Hematopoietic multipotent progenitor cell treated with erythropoietin and hydrocortisone succinate and interleukin-3 and kit ligand, for 15 days (in vitro differentiated cells): ENCODE results near the gene CMIP.
"Not testable (repeated sequence)": the region's sequence is repeated elsewhere in the genome, so short reads cannot be mapped to it uniquely, and the experiment has no call there.

Experiments used
- DNase-seq: peaks from one replicate; pipeline ENCODE4 v3.0.0-alpha.2; 2015; ENCODE audit warnings: low spot score

The CMIP gene

DNA sequence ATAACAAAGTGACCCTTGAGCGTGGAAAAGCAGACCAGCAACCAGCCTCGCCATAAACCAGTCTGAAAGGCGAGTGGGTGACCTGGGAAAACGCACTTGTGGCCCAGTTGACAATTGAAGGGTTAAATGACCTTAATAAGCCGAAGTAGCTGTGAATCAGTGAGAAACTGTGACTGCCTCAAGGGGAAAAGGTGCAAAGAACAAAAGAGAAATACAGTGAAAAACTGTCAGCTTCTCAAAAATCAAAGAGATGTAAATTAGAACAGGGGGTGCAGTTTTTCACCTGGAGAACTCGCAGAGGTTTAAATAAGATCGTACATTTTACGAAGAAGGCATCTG, 124.1 kb downstream of the CMIP start:
- DNase-seq = no peak

DNA sequence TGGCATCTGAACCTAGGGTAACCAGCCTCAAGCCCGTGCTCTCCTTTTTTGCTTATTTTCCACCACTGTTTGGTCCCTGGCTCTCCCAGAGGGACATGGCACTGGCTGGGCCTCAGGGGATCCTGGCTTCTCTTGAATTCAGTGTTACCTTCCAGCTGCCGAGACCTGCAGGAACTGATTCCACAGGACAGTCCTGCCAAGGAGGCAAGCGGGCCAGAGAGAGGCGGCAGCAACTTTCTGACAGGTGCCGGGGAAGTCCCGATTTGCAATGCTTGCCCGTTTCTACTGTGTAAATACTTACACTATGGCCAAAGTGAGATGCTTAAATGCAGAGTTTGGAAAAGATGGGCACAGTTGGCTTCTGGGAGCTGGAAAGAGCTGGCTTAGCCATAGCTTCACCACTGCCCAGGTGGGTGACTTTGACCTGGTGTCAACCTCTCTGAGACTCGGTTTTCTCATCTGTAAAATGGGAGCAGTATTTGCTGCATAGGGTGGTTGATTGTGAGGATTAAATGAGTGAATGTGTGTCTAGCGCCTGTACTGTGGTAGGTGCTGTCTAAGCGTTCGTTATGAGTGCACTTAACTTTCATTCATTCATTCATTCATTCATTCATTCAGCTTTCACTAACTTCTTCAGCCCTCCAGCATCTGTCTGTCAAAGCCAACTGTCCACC, 124.9 kb downstream of the CMIP start:
- no peak for DNase-seq

DNA sequence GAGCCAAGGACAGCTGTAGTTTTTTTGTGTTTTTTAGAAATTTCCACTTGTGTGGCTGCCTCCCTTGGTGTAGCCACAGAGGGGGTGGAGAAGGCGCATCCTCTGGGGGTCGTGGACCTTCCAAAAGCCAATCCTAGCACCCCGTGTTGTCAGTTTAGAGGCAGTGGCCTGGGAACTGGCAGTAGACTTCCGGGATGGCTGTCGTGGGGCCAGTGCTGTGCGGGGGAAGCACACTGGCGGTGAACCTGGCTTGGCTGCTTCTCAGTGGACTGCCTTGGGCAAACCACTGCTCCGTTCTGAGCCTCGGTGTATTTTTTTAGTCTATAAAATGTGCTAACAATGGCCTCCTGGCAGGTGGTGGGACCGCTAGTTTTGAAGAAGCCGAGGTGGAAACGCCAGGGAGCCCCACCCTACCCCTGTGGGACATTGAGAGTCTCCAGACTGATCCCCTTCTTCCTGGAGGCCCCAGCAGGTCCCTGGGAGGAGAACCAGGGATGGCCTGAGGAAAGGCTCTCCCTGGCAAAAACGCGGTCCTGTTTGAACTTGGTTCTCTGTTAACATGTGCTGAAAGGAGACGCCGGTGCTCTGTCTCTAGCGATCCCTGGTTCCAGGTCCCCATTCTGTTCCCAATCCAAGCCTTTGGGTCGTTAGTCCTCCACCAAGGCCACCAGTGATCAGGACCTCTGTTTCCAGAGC, 125.7 kb downstream of the CMIP start:
- no peak for DNase-seq

DNA sequence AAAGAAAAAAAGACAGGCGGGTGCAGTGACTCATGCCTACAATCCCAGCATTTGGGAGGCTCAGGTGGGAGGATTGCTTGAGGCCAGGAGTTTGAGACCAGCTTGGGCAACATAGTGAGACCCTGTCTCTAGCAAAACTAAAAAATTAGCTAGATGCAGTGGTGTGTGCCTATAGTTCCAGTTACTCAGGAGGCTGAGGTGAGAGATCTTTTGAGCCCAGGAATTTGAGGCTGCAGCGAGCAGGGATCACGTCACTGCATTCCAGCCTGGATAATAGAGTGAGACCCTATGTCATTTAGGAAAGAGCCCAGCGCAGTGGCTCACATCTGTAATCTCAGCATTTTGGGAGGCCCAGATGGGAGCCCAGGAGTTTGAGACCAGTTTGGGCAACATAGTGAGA, 126.6 kb downstream of the CMIP start:
- no peak for DNase-seq

DNA sequence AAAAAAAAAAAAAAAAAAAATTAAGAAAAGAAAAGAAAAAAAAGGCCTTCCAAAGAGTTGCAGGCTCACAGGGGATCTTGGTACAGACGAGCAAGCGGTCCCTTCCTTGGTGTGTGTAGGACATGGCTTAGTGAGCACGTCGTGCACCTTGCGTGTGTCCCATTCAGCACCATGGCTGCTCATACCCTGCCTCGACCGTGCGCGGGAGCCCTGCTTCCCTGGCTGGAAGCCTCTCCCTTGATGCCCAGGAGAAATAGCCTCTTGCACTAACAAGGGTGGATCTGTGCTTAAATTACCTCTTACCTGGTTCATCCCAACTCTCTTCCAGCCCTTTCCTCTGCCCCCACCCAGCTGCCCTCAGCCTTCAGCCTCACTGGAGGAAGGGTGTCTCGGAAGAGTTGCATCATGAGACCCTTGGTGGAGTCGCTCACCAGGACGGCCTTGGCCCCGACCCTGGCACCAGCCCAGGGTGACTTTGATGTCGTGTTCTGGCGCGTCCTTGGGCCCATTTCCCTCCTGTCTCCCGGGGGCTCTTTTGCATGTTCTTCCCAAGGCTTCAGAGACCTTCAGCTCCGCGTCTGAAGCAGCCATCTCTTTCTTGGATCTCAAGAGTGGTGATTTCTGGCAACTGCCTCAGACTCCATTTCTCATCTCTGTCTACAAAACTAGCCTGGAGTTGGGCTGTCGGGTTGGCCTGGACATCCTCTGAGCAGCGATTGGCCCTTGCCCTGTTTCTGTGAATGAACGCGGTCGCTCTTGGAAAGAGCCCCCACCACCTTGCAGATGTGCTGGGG, 127.2 kb downstream of the CMIP start:
- no peak for DNase-seq

DNA sequence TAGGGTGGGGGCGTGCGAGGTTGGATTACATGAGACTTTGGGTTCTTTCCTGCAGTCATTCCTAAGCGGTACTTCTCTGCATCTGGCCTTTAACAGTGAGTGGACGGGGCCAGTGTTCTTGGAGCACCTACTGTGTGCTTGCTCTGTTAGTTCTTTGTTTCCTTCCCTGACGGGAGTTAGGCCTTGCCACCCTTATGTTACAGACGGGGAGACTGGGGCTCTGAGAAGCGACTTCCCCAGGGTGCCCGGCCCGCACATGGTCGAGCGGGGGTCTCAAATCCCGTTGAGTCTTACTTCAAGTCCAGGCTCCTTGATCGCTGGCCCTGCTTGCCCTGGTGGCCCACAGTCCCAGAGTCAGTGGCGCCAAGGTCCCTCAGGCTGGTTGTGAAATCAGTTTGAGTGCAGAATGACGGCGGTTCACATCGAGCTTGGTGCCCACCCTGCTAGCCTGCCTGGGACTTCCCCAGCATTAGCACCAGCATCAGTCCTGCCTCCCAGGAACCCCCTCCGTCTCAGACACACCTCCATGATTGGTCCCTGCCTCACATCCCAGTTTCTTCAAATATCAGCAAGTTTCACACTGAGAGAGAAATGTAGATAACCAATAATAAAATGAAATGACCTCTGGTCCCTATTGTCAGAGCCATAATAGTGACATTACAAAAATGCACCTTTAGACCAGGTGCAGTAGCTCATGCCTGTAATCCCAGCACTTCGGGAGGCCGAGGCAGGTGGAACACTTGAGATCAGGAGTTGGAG, 128.0 kb downstream of the CMIP start:
- DNase-seq = no peak

DNA sequence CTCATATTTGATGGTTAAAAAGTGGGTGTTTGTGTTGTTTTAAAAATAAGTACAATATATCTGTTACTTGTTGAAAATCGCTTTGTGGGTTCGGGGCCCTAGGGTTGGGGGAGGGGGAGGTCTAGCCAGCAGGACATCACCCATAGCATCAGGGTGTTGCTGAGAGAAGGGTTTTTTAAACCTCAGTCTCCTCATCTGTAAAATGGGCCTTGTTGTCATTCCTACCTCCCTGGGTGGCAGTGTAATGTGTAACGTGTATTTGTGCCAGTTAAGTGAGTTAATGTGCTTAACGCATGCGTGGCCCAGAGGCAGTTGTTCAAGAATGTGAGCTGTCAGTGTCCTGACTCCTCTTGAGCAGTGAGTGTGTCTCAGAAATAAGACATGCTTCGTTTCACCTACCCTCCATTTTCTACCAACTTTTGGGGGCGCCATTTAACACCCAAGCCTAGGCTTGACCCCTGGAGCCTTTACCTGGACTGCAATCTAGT, 129.0 kb downstream of the CMIP start:
- no peak for DNase-seq

DNA sequence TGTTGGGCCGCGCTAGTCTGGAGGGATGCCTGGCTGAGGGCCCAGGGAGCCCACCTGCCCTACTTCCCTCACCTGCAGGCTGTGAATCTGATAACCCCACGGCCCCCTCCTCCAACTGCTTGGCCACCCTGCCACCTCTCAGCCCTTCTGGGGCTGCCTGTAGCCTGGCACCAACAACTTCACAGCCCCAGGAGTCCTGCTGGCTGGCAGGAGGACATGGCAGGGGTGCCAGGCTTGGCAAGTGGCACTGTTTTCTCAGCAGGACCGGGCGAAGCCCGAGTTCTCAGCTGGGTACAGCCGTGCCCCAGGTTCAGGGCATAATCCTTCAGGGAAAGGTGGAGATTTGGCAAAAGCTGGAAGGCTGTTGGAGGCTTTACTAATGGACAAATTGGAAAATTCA, 129.6 kb downstream of the CMIP start:
- no peak for DNase-seq

DNA sequence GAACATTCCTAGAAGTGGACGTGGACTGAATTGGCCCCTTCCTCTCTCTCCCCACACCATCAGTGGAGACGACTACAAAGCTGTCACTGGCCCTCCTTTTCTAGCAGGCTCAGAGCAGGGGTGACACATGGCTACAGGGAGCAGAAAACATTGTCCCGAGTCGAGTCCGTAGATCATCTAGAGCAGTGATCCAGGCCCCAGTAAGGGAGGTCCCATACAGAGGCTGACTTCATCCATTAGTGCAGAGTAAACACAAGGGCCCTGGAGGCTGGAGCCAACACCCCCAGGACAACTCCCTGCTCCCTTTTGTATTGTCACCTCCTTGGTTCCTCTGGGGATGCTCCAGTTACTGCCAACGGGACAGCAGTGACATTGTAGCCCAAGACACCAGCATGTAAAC, 130.7 kb downstream of the CMIP start:
- no peak for DNase-seq

DNA sequence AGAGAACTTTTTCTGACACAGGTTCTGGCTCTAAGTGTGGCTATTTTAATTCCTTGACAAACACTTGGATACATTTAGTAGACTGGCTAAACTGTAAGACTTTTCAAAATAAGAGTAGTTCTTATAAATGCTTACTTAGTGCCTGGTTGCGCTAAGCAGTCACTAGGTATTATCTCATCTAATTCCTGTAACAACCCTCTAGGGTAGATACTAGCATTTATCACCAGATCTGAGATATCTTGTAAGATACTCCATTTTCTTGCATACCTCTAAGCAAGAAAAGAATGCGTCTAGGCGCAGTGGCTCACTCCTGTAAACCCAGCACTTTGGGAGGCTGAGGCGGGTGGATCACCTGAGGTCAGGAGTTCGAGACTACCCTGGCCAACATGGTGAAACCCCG, 131.2 kb downstream of the CMIP start:
- no peak for DNase-seq

DNA sequence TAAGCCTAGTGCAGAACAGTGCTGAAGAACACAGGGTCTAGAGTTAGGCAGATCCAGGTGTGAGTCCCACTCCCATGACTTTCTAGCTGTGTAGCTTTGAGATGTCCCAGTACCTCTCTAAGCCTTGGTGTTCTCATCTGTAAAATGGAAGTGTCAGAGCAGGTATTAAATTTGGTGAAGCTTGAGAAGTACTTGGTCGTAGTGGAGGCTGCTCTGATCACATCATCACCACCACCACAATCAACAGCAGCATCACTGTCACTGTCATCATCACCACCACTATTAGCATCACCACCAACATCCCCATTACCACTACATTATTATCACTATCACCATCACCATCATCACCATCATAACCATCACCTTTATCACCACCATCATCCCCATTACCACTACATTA, 132.1 kb downstream of the CMIP start:
- DNase-seq = no peak

DNA sequence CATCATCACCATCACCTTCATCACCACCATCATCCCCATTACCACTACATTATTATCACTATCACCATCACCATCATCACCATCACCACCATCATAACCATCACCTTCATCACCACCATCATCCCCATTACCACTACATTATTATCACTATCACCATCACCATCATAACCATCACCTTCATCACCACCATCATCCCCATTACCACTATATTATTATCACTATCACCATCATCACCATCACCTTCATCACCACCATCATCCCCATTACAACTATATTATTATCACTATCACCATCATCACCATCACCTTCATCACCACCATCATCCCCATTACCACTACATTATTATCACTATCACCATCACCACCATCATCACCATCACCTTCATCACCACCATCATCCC, 132.7 kb downstream of the CMIP start:
- not testable (repeated sequence) for DNase-seq

DNA sequence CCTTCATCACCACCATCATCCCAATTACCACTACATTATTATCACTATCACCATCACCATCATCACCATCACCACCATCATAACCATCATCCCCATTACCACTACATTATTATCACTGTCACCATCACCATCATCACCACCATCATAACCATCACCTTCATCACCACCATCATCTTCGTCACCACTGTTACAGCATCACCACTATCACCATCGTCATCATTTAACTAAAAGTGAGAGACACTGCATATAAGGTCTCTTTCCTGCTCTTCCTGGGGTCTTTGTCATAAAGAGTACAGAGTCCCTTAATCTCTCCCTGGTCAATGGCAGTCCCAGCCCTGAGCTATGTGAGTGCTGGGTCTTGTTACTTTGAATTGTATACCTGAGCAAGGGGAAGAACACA, 133.5 kb downstream of the CMIP start:
- no peak for DNase-seq

DNA sequence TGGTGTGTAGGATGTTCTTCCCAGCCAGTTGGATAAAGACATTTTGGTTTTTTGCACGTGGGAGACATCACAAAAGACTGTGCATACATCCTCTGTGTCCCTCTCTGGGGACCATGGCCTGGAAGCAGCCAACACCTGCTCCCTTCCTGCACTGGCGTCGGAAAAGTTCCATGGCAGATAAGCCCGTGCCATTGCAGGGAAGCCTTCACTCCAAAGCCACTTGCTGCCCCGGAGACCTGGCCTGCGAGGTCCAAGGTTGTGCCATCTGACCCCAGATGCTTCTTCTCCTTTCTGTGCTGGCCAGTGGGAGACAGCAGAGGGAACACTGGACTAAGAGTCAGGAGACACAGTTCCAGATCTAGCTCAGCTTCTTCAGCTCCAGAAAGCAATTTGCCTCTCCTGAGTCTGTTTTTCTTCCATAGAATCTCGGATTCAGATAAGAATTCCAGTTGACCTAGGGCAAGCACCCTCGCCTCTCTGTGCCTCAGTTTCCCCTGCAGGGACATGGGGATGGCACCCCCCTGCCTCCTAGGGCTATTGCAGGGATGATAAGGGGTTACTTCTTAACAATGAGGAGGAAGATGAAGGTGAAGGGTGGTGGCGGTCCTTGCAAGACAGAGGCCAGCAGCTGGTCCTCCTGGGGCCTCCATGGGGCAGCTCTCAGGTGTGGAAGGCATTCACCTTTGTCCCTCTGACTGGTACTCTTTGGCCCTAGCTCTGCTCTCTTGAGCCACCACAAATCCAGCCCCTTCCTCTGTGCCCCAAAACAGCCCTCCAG, 134.2 kb downstream of the CMIP start:
- DNase-seq = no peak

DNA sequence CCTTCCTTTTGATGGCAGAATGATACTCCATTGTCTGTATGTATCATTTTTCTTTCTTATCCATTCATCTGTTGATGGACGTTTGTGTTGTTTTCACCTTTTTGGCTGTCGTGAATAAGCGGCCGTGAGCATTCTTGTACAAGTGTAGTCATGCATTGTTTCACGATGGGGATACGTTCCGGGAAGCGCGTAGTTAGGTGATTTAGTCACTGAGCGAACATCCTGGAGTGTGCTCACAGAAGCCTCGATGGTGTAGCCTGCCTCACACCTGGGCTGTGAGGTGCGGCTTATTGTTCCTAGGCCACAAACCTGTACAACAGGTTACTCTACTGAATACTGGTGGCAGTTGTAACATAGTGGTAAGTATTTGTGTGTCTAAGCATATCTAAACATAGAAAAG, 136.5 kb downstream of the CMIP start:
- no peak for DNase-seq

DNA sequence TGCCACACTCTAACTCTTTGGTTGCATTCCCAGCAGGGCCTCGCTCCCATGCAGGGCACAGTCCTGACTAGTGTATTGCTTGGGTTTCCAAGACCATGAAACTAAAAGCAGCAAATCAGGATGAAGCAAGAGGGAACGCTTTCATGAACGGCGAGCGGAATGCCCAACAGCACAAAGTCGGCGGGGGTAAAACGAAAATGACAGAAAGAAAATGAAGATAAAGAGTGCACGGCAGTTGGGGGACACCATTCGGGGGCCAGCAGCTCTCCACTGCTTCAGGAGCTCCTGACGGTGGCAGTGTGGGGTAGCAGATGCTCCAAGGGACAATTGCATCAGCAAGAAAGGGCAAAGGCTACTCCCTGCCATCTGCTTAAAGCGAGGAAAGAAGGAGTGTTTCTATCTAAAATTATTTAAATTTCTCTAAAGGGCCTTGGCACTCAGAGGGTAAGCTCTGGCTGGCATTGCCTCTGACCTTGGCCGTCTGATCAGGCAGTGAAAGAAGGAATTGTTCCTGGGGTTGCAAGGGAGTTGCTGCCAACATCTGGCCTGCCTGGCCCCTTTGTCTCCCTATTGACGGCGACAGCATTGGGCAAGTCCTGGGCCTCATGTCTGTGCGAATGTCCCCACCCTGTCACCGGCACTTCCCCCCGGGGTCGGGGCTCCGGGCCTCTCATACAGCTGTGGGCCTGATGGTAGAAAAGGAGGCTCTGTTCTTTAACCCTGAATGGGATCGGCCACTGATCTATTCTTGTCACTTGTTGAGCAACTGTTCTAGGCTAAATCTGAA, 138.2 kb downstream of the CMIP start:
- no peak for DNase-seq

DNA sequence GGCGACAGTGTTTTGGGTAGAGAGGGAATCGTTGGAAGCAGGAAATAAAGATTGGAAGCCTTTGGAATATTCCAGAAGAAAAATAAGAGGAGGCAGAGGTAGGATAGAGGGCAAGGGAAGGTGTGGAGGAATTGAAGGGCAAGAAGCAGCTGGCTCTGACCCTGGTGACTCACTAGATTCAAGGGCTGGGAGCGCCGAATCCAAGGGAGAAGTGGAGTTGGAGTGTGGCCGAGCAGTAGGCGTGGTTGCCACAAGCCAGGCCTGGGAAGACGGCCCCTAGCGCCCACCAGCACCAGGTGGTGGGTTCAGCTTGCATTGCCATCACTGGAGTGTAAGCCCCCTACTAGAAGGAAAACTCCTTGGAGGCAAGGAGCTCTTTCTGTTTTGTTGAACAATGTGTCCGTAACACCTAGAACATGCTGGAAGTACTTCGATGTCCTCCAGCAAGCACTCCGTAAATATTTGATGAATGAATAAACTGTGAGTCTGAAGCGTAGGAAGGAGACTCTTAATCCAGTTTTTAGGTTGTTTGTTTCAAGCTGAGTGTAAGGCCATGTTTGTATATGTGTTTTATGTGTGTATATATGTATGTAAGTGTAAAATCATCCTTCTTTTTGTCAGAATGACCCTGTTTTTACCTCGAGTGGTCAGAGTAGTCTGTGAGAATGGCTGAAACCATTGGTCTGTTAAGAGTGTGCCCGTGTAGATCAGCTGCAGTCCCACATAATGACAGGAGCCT, 139.5 kb downstream of the CMIP start:
- no peak for DNase-seq

DNA sequence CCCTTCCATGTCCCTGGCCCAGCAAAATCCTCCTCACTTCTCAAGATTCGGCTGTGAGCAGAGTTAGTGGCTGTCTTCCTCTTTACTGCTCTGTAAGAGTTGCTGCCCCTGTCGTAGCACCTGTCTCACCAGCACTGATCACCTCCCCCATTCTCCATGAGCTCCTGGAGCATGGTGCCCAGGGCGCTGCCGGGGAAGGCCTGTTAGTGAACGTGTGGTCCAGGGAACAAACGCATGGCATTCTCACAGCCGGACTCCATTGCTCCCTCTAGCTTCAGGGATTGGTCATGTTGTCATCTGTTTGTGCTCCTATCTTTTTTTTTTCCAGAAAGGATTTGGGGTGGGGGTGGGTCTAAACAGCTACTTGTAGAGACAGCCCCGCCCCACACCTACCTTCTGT, 141.2 kb downstream of the CMIP start:
- DNase-seq = no peak

DNA sequence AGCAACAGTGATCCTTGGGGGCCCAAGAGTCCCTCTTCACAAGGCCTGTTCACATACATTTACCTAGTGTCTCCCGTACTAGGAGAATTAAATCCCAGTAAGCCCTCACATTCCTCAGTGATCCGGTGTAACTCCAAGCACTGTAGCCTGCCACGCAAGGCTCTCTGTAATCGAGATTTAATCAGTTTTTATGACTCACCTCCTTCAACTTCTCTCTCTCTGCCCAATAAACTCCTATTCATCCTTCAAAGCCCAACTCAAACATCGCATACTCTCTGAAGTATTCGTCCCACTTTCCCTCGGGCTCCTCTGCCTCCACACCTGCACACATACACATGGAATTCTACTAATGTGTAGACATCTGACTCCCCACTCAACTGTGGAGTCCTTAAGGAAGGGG, 141.8 kb downstream of the CMIP start:
- DNase-seq = no peak

DNA sequence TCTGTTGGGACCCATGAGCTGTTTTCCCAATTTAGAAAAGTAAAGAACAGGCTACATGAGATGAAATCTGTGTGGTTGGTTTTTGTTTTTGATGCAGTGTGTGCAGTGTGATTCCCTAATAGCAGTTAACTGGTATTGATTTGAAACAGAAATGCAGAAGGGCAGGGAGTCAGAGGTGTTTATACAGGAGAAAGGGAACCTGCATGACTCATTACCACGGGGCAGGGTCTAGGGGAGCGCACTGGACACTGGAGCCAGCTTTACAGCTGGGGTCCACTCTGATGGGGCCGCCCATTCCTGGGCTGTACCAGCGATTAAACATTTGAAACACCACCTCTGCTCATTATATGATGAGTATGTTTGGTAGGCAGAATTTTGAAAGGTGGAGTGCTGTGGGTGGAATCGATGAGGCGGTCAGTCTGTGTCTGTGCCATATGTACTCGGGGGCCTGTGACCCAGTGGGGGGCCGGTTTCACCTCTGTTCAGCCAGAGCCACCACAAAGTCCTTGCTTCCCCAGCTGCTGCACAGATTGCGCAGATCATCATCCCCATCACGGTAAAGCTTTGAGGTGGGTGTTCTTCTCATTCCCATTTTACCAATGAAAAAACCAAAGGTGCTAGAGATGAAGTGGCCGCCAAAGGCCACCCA, 142.5 kb downstream of the CMIP start:
- DNase-seq = no peak
